Liver (tissue), 3 donors: ENCODE results near the gene TBCA.

Source experiments
- CTCF ChIP-seq: fragments of 150-350 bp; IDR thresholded peaks from 2 replicates; pipeline ENCODE4 v1.5.1; 2017; ENCODE audit warnings: improper control_type of control experiment, low read depth, low read length; ENCODE audit not compliant: missing input control
- EGR1 ChIP-seq, 2 donors: IDR thresholded peaks; 2 replicates each; pipeline ENCODE4 v1.6.1; 2016 to 2018; ENCODE audit warnings: antibody characterized with exemption in 2 of 2, low read depth in 2 of 2
- GABPA ChIP-seq, 2 donors: IDR thresholded peaks in 1 of 2; conservative IDR thresholded peaks in 1 of 2; 2 replicates each; pipeline ENCODE4 v1.6.1; 2016; ENCODE audit warnings: antibody characterized with exemption in 2 of 2, mild to moderate bottlenecking in 1 of 2, moderate library complexity in 1 of 2
- donor health status: healthy.
- donor health status: healthy.

DNA sequence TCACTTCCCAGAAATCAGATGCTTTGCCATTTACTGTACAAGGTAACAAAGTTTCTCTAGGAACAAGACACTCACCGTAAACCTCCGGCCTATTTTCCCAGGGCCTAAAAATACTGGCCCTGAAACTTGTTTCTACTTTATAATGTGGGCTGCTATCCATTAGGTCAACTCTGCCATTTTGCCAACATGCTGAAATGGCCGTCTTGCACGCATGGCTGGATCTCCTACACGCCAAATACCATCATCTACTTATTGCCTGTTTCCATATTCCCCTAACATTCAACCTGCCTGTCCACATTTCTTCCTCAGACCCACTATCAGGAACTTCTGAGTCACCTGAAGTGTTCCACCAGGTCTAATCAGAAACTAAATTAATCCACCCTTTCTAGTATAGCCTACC is 4.7 kb downstream of the TBCA start:
- TF ChIP-seq EGR1 (IDR thresholded peaks at IDR 0.05; ENCODE audit: low read depth in 2 of 2) (no peak), CTCF (no peak), GABPA (IDR thresholded peaks at IDR 0.05 in 1 of 2, conservative IDR thresholded peaks at IDR 0.05 in 1 of 2) (no peak)
